Transverse colon (tissue), 4 donors: ENCODE data around the gene BNIP3. TPM values are rescaled to one million over a fixed set of nuclear protein-coding genes. Genes with fewer than 3 reads are reported as not detected.

Source experiments
- DNase-seq: peaks from one replicate; pipeline ENCODE4 v3.0.0-alpha.2; 2019
- H3K27ac ChIP-seq, 4 donors: fragments of 200-600 bp; sonication (generic); 2 replicates each; pipeline ENCODE4 v1.5.1; 2016 to 2018; ENCODE audit warnings: inconsistent platforms in 4 of 4
- H3K27me3 ChIP-seq: fragments of 200-600 bp; sonication (generic); 2 replicates; pipeline ENCODE4 v1.5.1; 2017; ENCODE audit warnings: inconsistent platforms
- H3K36me3 ChIP-seq, 4 donors: fragments of 200-600 bp; sonication (generic); 2 replicates each; pipeline ENCODE4 v1.5.1; 2017 to 2019; ENCODE audit warnings: inconsistent platforms in 4 of 4
- H3K4me1 ChIP-seq, 4 donors: fragments of 200-600 bp; sonication (generic); 2 replicates each; pipeline ENCODE4 v1.5.1; 2017 to 2020; ENCODE audit warnings: inconsistent platforms in 4 of 4
- H3K4me3 ChIP-seq, 4 donors: fragments of 200-600 bp; sonication (generic); 1 replicate in 1 of 4; 2 replicates in 3 of 4; pipeline versions ENCODE4 v1.5.1 to v1.6.1; 2017 to 2019; ENCODE audit warnings: inconsistent platforms in 4 of 4
- H3K9me3 ChIP-seq, 2 donors: fragments of 200-600 bp; sonication (generic); 2 replicates each; pipeline ENCODE4 v1.5.1; 2017 to 2019; ENCODE audit warnings: inconsistent platforms in 2 of 2
- CTCF ChIP-seq, 5 experiments: fragments of 200-600 bp in 3 of 5; fragments of 450-650 bp in 2 of 5; sonication (generic) in 3 of 5; IDR thresholded peaks; 1 replicate in 2 of 5; 2 replicates in 3 of 5; pipeline ENCODE4 v1.5.1; 2016 to 2017; ENCODE audit warnings: antibody characterized with exemption in 5 of 5, inconsistent platforms in 3 of 5, mild to moderate bottlenecking in 2 of 5, moderate library complexity in 1 of 5
- EP300 ChIP-seq: sonication (generic); formaldehyde crosslinking; IDR thresholded peaks from one replicate; pipeline ENCODE4 v1.6.1; 2017; ENCODE audit warnings: antibody characterized with exemption, low read depth
- POLR2A ChIP-seq: fragments of 450-650 bp; IDR thresholded peaks from one replicate; pipeline ENCODE4 v1.6.1; 2016; ENCODE audit warnings: antibody characterized with exemption, mild to moderate bottlenecking, moderate library complexity
- POLR2AphosphoS5 ChIP-seq, 3 donors: sonication (generic); formaldehyde crosslinking; IDR thresholded peaks; one replicate each; pipeline ENCODE4 v1.6.1; 2016; ENCODE audit warnings: antibody characterized with exemption in 3 of 3
- WGBS, 2 donors: methylation state at CpG; one replicate each; pipeline ENCODE4 v1.1.5; 2018; ENCODE audit warnings: low coverage in 1 of 2; 5-methylcytosine and 5-hydroxymethylcytosine counted together
- in situ Hi-C, 4 donors: fragments of 200-750 bp; cut with MboI; loops; one replicate each; pipeline versions ENCODE4 v1.15.0 to v1.15.1; 2017; ENCODE audit warnings: low sequenced_read_pairs in 3 of 4, low pct_ligation_motif_present in 1 of 4, low pct_unique_long_range_greater_than_20kb in 1 of 4
- intact Hi-C: fragments of 100-400 bp; cut with DNase I; formaldehyde crosslinking; loops from one replicate; pipeline ENCODE4 v1.15.1; 2023; ENCODE audit warnings: low total_unique reads
- total RNA-seq, 4 donors: library from RNA; depleted of rRNA; stranded (reverse); fragments of >200 nt; gene quantifications; one replicate each; pipeline ENCODE4 v1.1.0, GENCODE V29; 2016

The BNIP3 gene
- total RNA-seq, 4 donors from 2014 or later: 9.7 to 36.8 (median 27.6) TPM

DNA sequence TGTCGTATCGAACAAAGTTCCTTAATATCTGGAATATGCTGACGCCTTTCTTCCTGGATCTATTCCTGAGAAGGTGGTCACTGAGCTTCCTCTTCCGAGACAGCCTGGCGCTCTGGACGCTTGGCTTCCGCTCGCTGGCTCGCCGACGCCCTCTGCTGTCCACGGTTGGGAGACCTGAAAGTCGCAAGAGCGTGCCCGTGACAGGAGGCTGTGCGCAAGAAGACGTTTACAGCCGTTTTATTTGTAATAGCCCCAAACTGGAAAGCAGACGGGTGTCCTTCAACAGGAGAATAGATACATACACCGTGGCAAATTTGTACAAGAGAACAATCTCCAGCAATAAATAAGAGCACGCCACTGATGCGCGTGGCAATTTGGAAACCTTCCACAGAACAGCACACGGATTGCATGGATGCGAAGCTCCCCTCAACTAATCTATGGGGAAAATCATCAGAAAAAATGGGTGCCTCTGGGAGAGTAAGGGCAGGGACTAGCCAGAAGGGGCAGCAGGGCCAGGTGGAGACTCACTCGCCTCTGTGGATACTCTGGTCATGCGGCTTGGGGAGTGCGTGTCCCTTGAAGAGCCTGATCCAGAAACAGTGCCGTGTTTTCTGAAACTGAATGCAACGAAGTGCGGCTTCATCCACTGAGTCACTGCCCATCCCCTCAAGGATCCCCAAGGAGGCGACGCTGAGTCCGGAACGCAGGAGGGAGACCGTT is 41.5 kb upstream of the BNIP3 start:
- WGBS, 2 donors: 20 to 40% methylated on average over 1 to 36 of the region's 36 CpGs
- Histone ChIP-seq H3K27me3 (peaks cover 43% of the 10 kb centered on the region), H3K4me3 (peak overlapping the region; percentile 0 to 41 (median 11)), H3K9me3 (no peaks in the 10 kb centered on the region), H3K27ac (no peak overlapping the region), H3K36me3 (no peaks in the 10 kb centered on the region), H3K4me1 (peaks cover 0 to 8% (median 3%) of the 10 kb centered on the region in 4 donors)
- intact Hi-C loops (loop anchor here (2.0 to 5.0 kb wide), 2 partner anchors 44 to 136 kb away; no protein-coding TSS in a partner anchor), in situ Hi-C loops (loop anchor here (5.0 to 10.0 kb wide), 2 partner anchors 128 to 136 kb away; no protein-coding TSS in a partner anchor)
- DNase-seq: peak; percentile 84
- no peak for TF ChIP-seq POLR2A
- TF ChIP-seq CTCF (IDR thresholded peaks at IDR 0.05): peak; percentile 82 to 88 (median 84)
- TF ChIP-seq POLR2AphosphoS5 (IDR thresholded peaks at IDR 0.05): no peak
- TF ChIP-seq EP300: no peak

DNA sequence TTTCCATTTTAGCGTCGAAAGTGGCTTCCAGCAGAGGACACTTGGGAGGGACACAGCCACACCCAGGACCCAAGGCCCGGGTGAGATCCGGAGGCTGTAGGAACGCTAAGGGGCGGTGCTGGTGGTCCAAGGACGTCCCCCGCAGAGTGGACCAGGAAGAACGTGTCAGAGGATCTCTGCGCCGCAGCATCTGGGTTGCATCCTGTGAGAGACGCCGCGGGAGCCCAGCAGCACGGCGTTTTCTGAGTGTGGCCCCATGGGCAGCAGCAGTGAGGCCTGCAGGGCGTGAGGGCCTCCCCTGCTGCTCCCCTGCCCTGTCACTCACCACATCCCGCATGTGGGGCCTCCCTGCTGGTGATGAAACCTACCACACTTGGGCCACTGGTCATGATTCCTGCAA is 40.5 kb upstream of the BNIP3 start:
- TF ChIP-seq CTCF (IDR thresholded peaks at IDR 0.05): no peak
- no peak for TF ChIP-seq POLR2A
- TF ChIP-seq POLR2AphosphoS5 (IDR thresholded peaks at IDR 0.05): no peak
- TF ChIP-seq EP300: no peak
- no peak overlapping the region for H3K4me3 ChIP-seq
- peaks cover 0 to 8% (median 3%) of the 10 kb centered on the region in 4 donors for H3K4me1 ChIP-seq
- 88% methylated on average over 18 of the region's 18 CpGs; no CpG with 5 or more reads in 1 of the 2 donors for WGBS, 2 donors
- in situ Hi-C loops (loop anchor here (5.0 to 10.0 kb wide), 2 partner anchors 127 to 135 kb away; no protein-coding TSS in a partner anchor), intact Hi-C loops (loop anchor here (2.0 to 5.0 kb wide), 2 partner anchors 43 to 135 kb away; no protein-coding TSS in a partner anchor)
- DNase-seq: no peak
- no peaks in the 10 kb centered on the region for H3K36me3 ChIP-seq
- H3K9me3 ChIP-seq: no peaks in the 10 kb centered on the region
- peaks cover 35% of the 10 kb centered on the region for H3K27me3 ChIP-seq
- no peak overlapping the region for H3K27ac ChIP-seq

DNA sequence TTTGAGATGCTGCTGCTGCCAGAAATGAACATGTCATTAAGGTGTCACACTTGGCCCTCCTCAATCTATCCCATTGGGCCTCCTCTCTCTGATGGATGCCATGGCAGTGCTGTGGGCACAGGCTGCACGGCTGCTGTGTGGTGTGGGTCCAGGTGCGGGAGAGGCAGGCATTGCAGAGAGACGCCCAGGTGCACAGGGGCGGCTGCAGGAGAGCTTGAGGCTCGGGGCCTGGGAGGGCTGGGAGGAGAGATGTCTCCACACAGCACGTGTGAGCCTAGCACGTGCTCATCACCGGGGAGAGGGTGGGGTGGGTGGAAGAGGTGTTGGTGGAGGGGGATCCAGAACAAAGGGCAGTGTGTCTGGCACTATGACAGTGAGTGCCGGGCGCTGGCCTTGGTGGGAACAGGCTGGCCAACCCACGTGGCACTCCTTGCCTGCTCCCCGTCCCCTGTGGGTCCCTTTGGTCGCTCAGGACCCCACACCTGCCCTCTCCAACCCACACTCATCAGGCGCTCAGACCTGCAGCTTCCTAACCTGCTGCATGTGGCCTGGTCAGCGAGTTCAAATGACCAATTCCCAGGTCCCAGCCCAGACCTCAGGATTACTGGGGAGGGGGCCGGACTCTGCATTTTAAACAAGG is 39.9 kb upstream of the BNIP3 start:
- Histone ChIP-seq H3K36me3 (no peaks in the 10 kb centered on the region), H3K27me3 (peaks cover 30% of the 10 kb centered on the region), H3K9me3 (no peaks in the 10 kb centered on the region), H3K4me1 (peaks cover 0 to 8% (median 3%) of the 10 kb centered on the region in 4 donors), H3K4me3 (no peak overlapping the region), H3K27ac (no peak overlapping the region)
- no peak for DNase-seq
- intact Hi-C loops: loop anchor here (2.0 to 5.0 kb wide), 2 partner anchors 43 to 134 kb away; no protein-coding TSS in a partner anchor
- 75 to 100% methylated on average over 2 to 16 of the region's 16 CpGs for WGBS, 2 donors
- in situ Hi-C loops: loop anchor here (5.0 to 10.0 kb wide), 2 partner anchors 127 to 134 kb away; no protein-coding TSS in a partner anchor
- TF ChIP-seq EP300 (no peak), POLR2A (no peak), POLR2AphosphoS5 (IDR thresholded peaks at IDR 0.05) (no peak), CTCF (IDR thresholded peaks at IDR 0.05) (no peak)

DNA sequence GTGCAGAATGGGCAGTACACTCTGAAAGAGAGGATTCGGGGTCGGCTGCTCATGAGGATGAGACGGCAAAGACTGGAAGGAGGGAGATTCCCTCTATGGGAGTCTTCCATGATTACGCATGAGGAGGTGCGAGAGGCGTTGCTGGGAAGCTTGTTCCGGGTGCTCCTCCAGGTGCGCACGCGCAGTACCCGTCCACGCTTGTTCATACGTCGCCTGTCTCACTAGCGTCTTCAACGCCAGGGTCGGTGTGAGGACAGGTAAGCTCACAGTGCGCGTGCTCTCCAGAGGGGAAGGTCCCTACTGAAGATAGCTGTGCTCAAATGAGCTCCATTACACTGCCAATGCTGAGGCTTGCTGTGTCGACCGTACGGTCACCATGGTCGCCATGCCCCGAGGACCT is 39.3 kb upstream of the BNIP3 start:
- Histone ChIP-seq H3K9me3 (no peaks in the 10 kb centered on the region), H3K4me3 (no peak overlapping the region), H3K27me3 (peaks cover 28% of the 10 kb centered on the region), H3K27ac (no peak overlapping the region), H3K4me1 (peaks cover 0 to 8% (median 3%) of the 10 kb centered on the region in 4 donors), H3K36me3 (no peaks in the 10 kb centered on the region)
- DNase-seq: no peak
- intact Hi-C loops (loop anchor here (5.0 kb wide), 1 partner anchor 134 kb away; no protein-coding TSS in a partner anchor), in situ Hi-C loops (loop anchor here (5.0 to 10.0 kb wide), 2 partner anchors 126 to 134 kb away; no protein-coding TSS in a partner anchor)
- no peak for TF ChIP-seq CTCF (IDR thresholded peaks at IDR 0.05)
- TF ChIP-seq POLR2AphosphoS5 (IDR thresholded peaks at IDR 0.05): no peak
- TF ChIP-seq EP300: no peak
- TF ChIP-seq POLR2A: no peak
- WGBS, 2 donors: 94 to 98% methylated on average over 19 to 24 of the region's 24 CpGs
